Right ventricle myocardium inferior (tissue), 1 donor: ENCODE data around the gene PIP4K2C. TPM values are rescaled to one million over a fixed set of nuclear protein-coding genes. Genes with fewer than 3 reads are reported as not detected.

Source experiments
- ATAC-seq: fragments of 200-7000 bp; cut with Tn5 transposase; one replicate; pipeline ENCODE4 v1.9.1; 2020; ENCODE audit warnings: mild to moderate bottlenecking, moderate library complexity
- DNase-seq: peaks from one replicate; pipeline ENCODE4 v3.0.0; 2021; ENCODE audit errors: missing footprints
- intact Hi-C: fragments of 100-400 bp; cut with DNase I; formaldehyde crosslinking; loops from one replicate; pipeline ENCODE4 v1.11.0; 2022
- total RNA-seq: library from RNA; stranded (reverse); fragmentation: NEBNext Ultra II Directional; extraction: Animal tissue kit (Norgen Biotek cat#: 25700); gene quantifications from one replicate; pipeline ENCODE4 v1.2.1, GENCODE V29; 2021
- donor health status: DM: no; HTN: yes; CAD: no; lungs with severe emphysema.

PIP4K2C gene
- total RNA-seq, 1 donor from 2014 or later, result 13.1 TPM

GRCh38 chr12:57603815-57604453 lies 12.9 kb downstream of the PIP4K2C start:
- no peak for DNase-seq
- peak; percentile 67 for ATAC-seq

GRCh38 chr12:57604454-57604991 lies 13.5 kb downstream of the PIP4K2C start, which contains the start of gene DTX3:
Gene DTX3, plus strand, starts transcription at chr12:57604824. Its CDS starts 1,694 bp downstream, at chr12:57606518.
- ATAC-seq, result peak; percentile 45
- intact Hi-C loops, result no loop called here
- no peak for DNase-seq

More at GRCh38 chr12:57603815-57604453, 12.9 kb downstream of the PIP4K2C start:
- intact Hi-C loops, result no loop called here

- ATAC-seq, result peak; percentile 16
- DNase-seq, result no peak
- intact Hi-C loops, result no loop called here
Measured at GRCh38 chr12:57604992-57605810, 14.2 kb downstream of the PIP4K2C start.

- DNase-seq, result no peak
- ATAC-seq, result no peak
- intact Hi-C loops, result no loop called here
Measured at GRCh38 chr12:57605811-57606311, 14.9 kb downstream of the PIP4K2C start.

- intact Hi-C loops, result no loop called here
- DNase-seq (no peak), ATAC-seq (no peak)
Measured at GRCh38 chr12:57606399-57606798, 15.4 kb downstream of the PIP4K2C start.

- intact Hi-C loops, result no loop called here
- DNase-seq (no peak), ATAC-seq (no peak)
Measured at GRCh38 chr12:57606821-57607220, 15.8 kb downstream of the PIP4K2C start.

GRCh38 chr12:57607958-57608663 lies 17.1 kb downstream of the PIP4K2C start:
- intact Hi-C loops, result no loop called here

GRCh38 chr12:57609101-57609780 lies 18.2 kb downstream of the PIP4K2C start:
- DNase-seq, result no peak
- intact Hi-C loops, result no loop called here
- no peak for ATAC-seq

More at GRCh38 chr12:57607958-57608663, 17.1 kb downstream of the PIP4K2C start:
- no peak for DNase-seq
- ATAC-seq, result no peak

- ATAC-seq, result peak; percentile 18
Measured at GRCh38 chr12:57609781-57610553, 19.0 kb downstream of the PIP4K2C start.

GRCh38 chr12:57610554-57611107 lies 19.6 kb downstream of the PIP4K2C start:
- intact Hi-C loops, result loop anchor here (5.0 kb wide), 1 partner anchor 88 kb away; the partner anchor contains the start of genes DDIT3 and MBD6
- DNase-seq (no peak), ATAC-seq (peak; percentile 50)

More at GRCh38 chr12:57609781-57610553, 19.0 kb downstream of the PIP4K2C start:
- intact Hi-C loops, result loop anchor here (5.0 kb wide), 1 partner anchor 88 kb away; the partner anchor contains the start of genes DDIT3 and MBD6
- no peak for DNase-seq

GRCh38 chr12:57611108-57611826 lies 20.3 kb downstream of the PIP4K2C start, which contains the start of gene ARHGEF25:
Gene ARHGEF25, plus strand, starts transcription at chr12:57611435. Its CDS starts 460 bp downstream, at chr12:57611895.
- DNase-seq (peak; percentile 87), ATAC-seq (peak; percentile 91)
- intact Hi-C loops, result loop anchor here (5.0 kb wide), 1 partner anchor 89 kb away; the partner anchor contains the start of genes DDIT3 and MBD6

GRCh38 chr12:57611827-57612710 lies 21.1 kb downstream of the PIP4K2C start:
- ATAC-seq, result no peak
- no peak for DNase-seq

GRCh38 chr12:57612711-57613426 lies 21.9 kb downstream of the PIP4K2C start:
- no peak for ATAC-seq
- DNase-seq, result no peak
- intact Hi-C loops, result loop anchor here (5.0 kb wide), 1 partner anchor 91 kb away; the partner anchor contains the start of genes DDIT3 and MBD6

More at GRCh38 chr12:57611827-57612710, 21.1 kb downstream of the PIP4K2C start:
- intact Hi-C loops, result loop anchor here (5.0 kb wide), 1 partner anchor 90 kb away; the partner anchor contains the start of genes DDIT3 and MBD6

- ATAC-seq (no peak), DNase-seq (no peak)
- intact Hi-C loops, result loop anchor here (5.0 kb wide), 1 partner anchor 91 kb away; the partner anchor contains the start of genes DDIT3 and MBD6
Measured at GRCh38 chr12:57613427-57614109, 22.6 kb downstream of the PIP4K2C start.
